H9 (cell line): ENCODE data around the gene MSMB. TPM values are rescaled to one million over a fixed set of nuclear protein-coding genes. Genes with fewer than 3 reads are reported as not detected.

Experiments
- DNase-seq: peaks from one replicate; pipeline ENCODE4 v3.0.0-alpha.2; 2017
- H2AFZ ChIP-seq: one replicate; pipeline ENCODE4 v1.6.1; 2013; ENCODE audit warnings: mild to moderate bottlenecking, low read length, control low read depth, moderate library complexity
- H2AK5ac ChIP-seq: 2 replicates; pipeline ENCODE4 v1.6.1; 2013; ENCODE audit warnings: low read length, control low read depth, mixed read lengths; ENCODE audit not compliant: insufficient read length
- H2BK120ac ChIP-seq: one replicate; pipeline ENCODE4 v1.6.1; 2013; ENCODE audit warnings: low read depth, mild to moderate bottlenecking, low read length, control low read depth, inconsistent platforms; ENCODE audit not compliant: poor library complexity, severe bottlenecking
- H2BK12ac ChIP-seq: 2 replicates; pipeline ENCODE4 v1.6.1; 2013; ENCODE audit warnings: low read length, control low read depth, mixed read lengths, low read depth; ENCODE audit not compliant: insufficient read length
- H2BK15ac ChIP-seq: 2 replicates; pipeline ENCODE4 v1.6.1; 2013; ENCODE audit warnings: low read depth, low read length, control low read depth
- H2BK20ac ChIP-seq: one replicate; pipeline ENCODE4 v1.6.1; 2013; ENCODE audit warnings: low read depth, mild to moderate bottlenecking, low read length, control low read depth, inconsistent platforms; ENCODE audit not compliant: poor library complexity, severe bottlenecking
- H2BK5ac ChIP-seq: 2 replicates; pipeline ENCODE4 v1.6.1; 2013; ENCODE audit warnings: low read length, control low read depth, mixed read lengths; ENCODE audit not compliant: insufficient read length
- H3K14ac ChIP-seq: 2 replicates; pipeline ENCODE4 v1.6.1; 2013; ENCODE audit warnings: low read length, control low read depth; ENCODE audit not compliant: insufficient read depth
- H3K18ac ChIP-seq: 2 replicates; pipeline ENCODE4 v1.6.1; 2013; ENCODE audit warnings: low read depth, mild to moderate bottlenecking, mixed read lengths, low read length, control low read depth; ENCODE audit not compliant: insufficient read length
- H3K23ac ChIP-seq: 2 replicates; pipeline ENCODE4 v1.6.1; 2013; ENCODE audit warnings: low read length, control low read depth, mixed read lengths, low read depth; ENCODE audit not compliant: insufficient read length
- H3K23me2 ChIP-seq: 2 replicates; pipeline ENCODE4 v1.6.1; 2013; ENCODE audit warnings: low read depth, mild to moderate bottlenecking, mixed read lengths, low read length, control low read depth; ENCODE audit not compliant: insufficient read length, poor library complexity, severe bottlenecking
- H3K27ac ChIP-seq: 2 replicates; pipeline ENCODE4 v1.5.1; 2013; ENCODE audit warnings: low read length, control low read depth, mixed read lengths, low read depth; ENCODE audit not compliant: insufficient read length
- H3K27me3 ChIP-seq: 2 replicates; pipeline ENCODE4 v1.6.1; 2013; ENCODE audit warnings: low read length, control low read depth, inconsistent platforms; ENCODE audit not compliant: insufficient read depth
- H3K4ac ChIP-seq: 2 replicates; pipeline ENCODE4 v1.6.1; 2013; ENCODE audit warnings: low read depth, mild to moderate bottlenecking, control low read depth, inconsistent platforms, low read length, moderate library complexity
- H3K4me1 ChIP-seq: 2 replicates; pipeline ENCODE4 v1.6.1; 2013; ENCODE audit warnings: low read length, control low read depth, inconsistent platforms; ENCODE audit not compliant: insufficient read depth
- H3K4me2 ChIP-seq: 2 replicates; pipeline ENCODE4 v1.6.1; 2013; ENCODE audit warnings: low read length, control low read depth, mixed read lengths; ENCODE audit not compliant: insufficient read length, insufficient read depth
- H3K56ac ChIP-seq: 2 replicates; pipeline ENCODE4 v1.6.1; 2013; ENCODE audit warnings: low read depth, mild to moderate bottlenecking, mixed read lengths, low read length, control low read depth; ENCODE audit not compliant: insufficient read length
- H3K79me1 ChIP-seq: 2 replicates; pipeline ENCODE4 v1.6.1; 2013; ENCODE audit warnings: low read depth, mild to moderate bottlenecking, moderate library complexity, low read length, control low read depth, inconsistent platforms; ENCODE audit not compliant: insufficient read depth, poor library complexity, severe bottlenecking
- H3K79me2 ChIP-seq: 2 replicates; pipeline ENCODE4 v1.6.1; 2013; ENCODE audit warnings: low read length, control low read depth, inconsistent platforms; ENCODE audit not compliant: insufficient read depth
- H3K9ac ChIP-seq: 2 replicates; pipeline ENCODE4 v1.6.1; 2013; ENCODE audit warnings: low read length, control low read depth, mixed read lengths; ENCODE audit not compliant: insufficient read length; ENCODE audit errors: extremely low read depth
- H3K9me3 ChIP-seq: one replicate; pipeline ENCODE4 v1.6.1; 2013; ENCODE audit warnings: low read depth, low read length, inconsistent platforms; ENCODE audit not compliant: control insufficient read depth
- H3T11ph ChIP-seq: one replicate; pipeline ENCODE4 v1.6.1; 2013; ENCODE audit warnings: mild to moderate bottlenecking, low read length, control low read depth, inconsistent platforms
- H4K20me1 ChIP-seq: one replicate; pipeline ENCODE4 v1.6.1; 2013; ENCODE audit not compliant: control insufficient read depth, insufficient read length, insufficient read depth
- H4K5ac ChIP-seq: 2 replicates; pipeline ENCODE4 v1.6.1; 2013; ENCODE audit warnings: low read depth, mild to moderate bottlenecking, mixed read lengths, low read length, control low read depth; ENCODE audit not compliant: insufficient read length
- H4K8ac ChIP-seq: replicated peaks from 2 replicates; pipeline ENCODE4 v1.6.1; 2013; ENCODE audit warnings: low read length, control low read depth, mixed read lengths, low read depth; ENCODE audit not compliant: insufficient read length
- H4K91ac ChIP-seq: 2 replicates; pipeline ENCODE4 v1.6.1; 2013; ENCODE audit warnings: low read depth, mild to moderate bottlenecking, moderate library complexity, mixed read lengths, low read length, control low read depth; ENCODE audit not compliant: insufficient read length
- H3K27ac Mint-ChIP-seq, 3 experiments: 2 replicates in 2 of 3; 3 replicates in 1 of 3; pipeline ENCODE4 v1.8.0; 2020 to 2021; ENCODE audit warnings: mixed read lengths in 3 of 3, mild to moderate bottlenecking in 1 of 3, moderate library complexity in 1 of 3
- H3K27me3 Mint-ChIP-seq: 2 replicates; pipeline ENCODE4 v1.8.0; 2021; ENCODE audit warnings: low read depth, mild to moderate bottlenecking, moderate library complexity, mixed read lengths
- H3K36me3 Mint-ChIP-seq, 3 experiments: 2 replicates in 2 of 3; 3 replicates in 1 of 3; pipeline ENCODE4 v1.8.0; 2020 to 2021; ENCODE audit warnings: low read depth in 3 of 3, mixed read lengths in 3 of 3; ENCODE audit not compliant: insufficient read depth in 1 of 3
- H3K4me1 Mint-ChIP-seq, 2 experiments: 2 replicates each; pipeline ENCODE4 v1.8.0; 2020; ENCODE audit warnings: mixed read lengths in 2 of 2
- H3K4me3 Mint-ChIP-seq, 2 experiments: 2 replicates in 1 of 2; 3 replicates in 1 of 2; pipeline ENCODE4 v1.8.0; 2020 to 2021; ENCODE audit warnings: mild to moderate bottlenecking in 2 of 2, mixed read lengths in 2 of 2, moderate library complexity in 1 of 2
- H3K9me3 Mint-ChIP-seq, 2 experiments: 2 replicates in 1 of 2; 3 replicates in 1 of 2; pipeline ENCODE4 v1.8.0; 2020; ENCODE audit warnings: mild to moderate bottlenecking in 2 of 2, mixed read lengths in 2 of 2, moderate library complexity in 1 of 2
- CTCF ChIP-seq: fragments of 200-600 bp; sonication (generic); conservative IDR thresholded peaks from 3 replicates; pipeline ENCODE4 v1.8.0; 2021; ENCODE audit warnings: antibody characterized with exemption, mild to moderate bottlenecking
- WGBS: extraction: QIAGEN DNeasy Blood & Tissue Kit; methylation state at CpG from one replicate; pipeline ENCODE4 v1.1.7; 2013; ENCODE audit warnings: missing lambda C conversion rate, low lambda C conversion rate, mixed read lengths; ENCODE audit not compliant: insufficient read length; ENCODE audit errors: extremely low coverage; 5-methylcytosine and 5-hydroxymethylcytosine counted together
- total RNA-seq: library from RNA; stranded (reverse); gene quantifications from 2 replicates; pipeline ENCODE4 v1.2.1, GENCODE V29; 2021

Gene MSMB
- total RNA-seq, 1 experiment from 2014 or later = not detected

- TF ChIP-seq CTCF = no peak
- H3K23me2 ChIP-seq = no peaks in the 10 kb centered on the region
- H3K27ac ChIP-seq = no peak overlapping the region
- 0 out of 5 replicates have a peak, but pooled peaks cover 0 to 2% of the 10 kb centered on the region in 2 experiments for H3K9me3 Mint-ChIP-seq
- peaks cover 7 to 11% of the 10 kb centered on the region in 2 experiments for H3K4me1 Mint-ChIP-seq
- no peaks in the 10 kb centered on the region for H3K79me1 ChIP-seq
- H3K27me3 Mint-ChIP-seq = no peaks in the 10 kb centered on the region; the same call in 1 of the 2 replicates
- H2BK120ac ChIP-seq = no peak overlapping the region
- H4K20me1 ChIP-seq = no peaks in the 10 kb centered on the region
- no peaks in the 10 kb centered on the region for H3K27me3 ChIP-seq
- H3K79me2 ChIP-seq = no peaks in the 10 kb centered on the region
- no peak overlapping the region for H3K14ac ChIP-seq
- H2BK15ac ChIP-seq = no peak overlapping the region
- DNase-seq = no peak
- no peak overlapping the region for H2BK5ac ChIP-seq
- H3K27ac Mint-ChIP-seq = no peak overlapping the region
- H3K9ac ChIP-seq = no peak overlapping the region
- no peak overlapping the region for H3K4me3 Mint-ChIP-seq
- no peak overlapping the region for H2AFZ ChIP-seq
- H4K5ac ChIP-seq = no peak overlapping the region
- H4K91ac ChIP-seq = no peak overlapping the region
- no peaks in the 10 kb centered on the region for H3K9me3 ChIP-seq
- no peaks in the 10 kb centered on the region for H3K36me3 Mint-ChIP-seq
- H4K8ac ChIP-seq = no peak overlapping the region
- H3K4me2 ChIP-seq = no peak overlapping the region
- no peak overlapping the region for H3K18ac ChIP-seq
- no CpG with 5 or more reads among the region's 4 CpGs for WGBS
- H3K23ac ChIP-seq = no peak overlapping the region
- H3K4ac ChIP-seq = no peak overlapping the region
- no peak overlapping the region for H2BK12ac ChIP-seq
- H3K56ac ChIP-seq = no peak overlapping the region
- H2AK5ac ChIP-seq = no peak overlapping the region
- no peak overlapping the region for H2BK20ac ChIP-seq
- no peak overlapping the region for H3T11ph ChIP-seq
- no peaks in the 10 kb centered on the region for H3K4me1 ChIP-seq
Observed at GRCh38 chr10:46079831-46080585, 33.9 kb upstream of the MSMB start.
